ENCODE data around the gene UBE2L3.
"Not testable (repeated sequence)": the region's sequence is repeated elsewhere in the genome, so short reads cannot be mapped to it uniquely, and the experiment has no call there.

UBE2L3 gene

GRCh38 chr22:21642584-21643448 is 75.3 kb downstream of the UBE2L3 start:
- H3K36me3 ChIP-seq (ENCODE audit: control insufficient read depth, insufficient read depth, low read length), result peaks cover 10% of the 10 kb centered on the region; the same call in 1 of the 2 replicates
- H3K4me1 ChIP-seq (ENCODE audit: control insufficient read depth, insufficient read depth, low read length), result peaks cover 6% of the 10 kb centered on the region
- H3K9ac ChIP-seq (ENCODE audit: low read depth, low read length), result peak overlapping the region; percentile 52; the same call in 1 of the 2 replicates
- H3K9me3 ChIP-seq (ENCODE audit: control insufficient read depth, insufficient read depth, low read length), result no peaks in the 10 kb centered on the region
- peaks cover 9% of the 10 kb centered on the region; the same call in 1 of the 2 replicates for H3K27me3 ChIP-seq (ENCODE audit: control insufficient read depth, insufficient read depth, low read length)
- peak overlapping the region; percentile 78 for H3K4me3 ChIP-seq (ENCODE audit: low read depth, low read length)
- no peak overlapping the region for H3K27ac ChIP-seq (ENCODE audit: low read depth, low read length)

- no peak overlapping the region for H3K9ac ChIP-seq (ENCODE audit: low read depth, low read length)
- peak overlapping the region; percentile 78; the same call in 1 of the 2 replicates for H3K4me3 ChIP-seq (ENCODE audit: low read depth, low read length)
- H3K4me1 ChIP-seq (ENCODE audit: control insufficient read depth, insufficient read depth, low read length), result peaks cover 6% of the 10 kb centered on the region
- H3K27ac ChIP-seq (ENCODE audit: low read depth, low read length), result no peak overlapping the region
- peaks cover 9% of the 10 kb centered on the region; the same call in 1 of the 2 replicates for H3K27me3 ChIP-seq (ENCODE audit: control insufficient read depth, insufficient read depth, low read length)
- peaks cover 10% of the 10 kb centered on the region; the same call in 1 of the 2 replicates for H3K36me3 ChIP-seq (ENCODE audit: control insufficient read depth, insufficient read depth, low read length)
- H3K9me3 ChIP-seq (ENCODE audit: control insufficient read depth, insufficient read depth, low read length), result no peaks in the 10 kb centered on the region
These were observed 76.2 kb downstream of the UBE2L3 start for GRCh38 chr22:21643533-21644357.

- not testable (repeated sequence) for H3K9me3 ChIP-seq (ENCODE audit: control insufficient read depth, insufficient read depth, low read length); H3K9ac ChIP-seq (ENCODE audit: low read depth, low read length); H3K27me3 ChIP-seq (ENCODE audit: control insufficient read depth, insufficient read depth, low read length); H3K4me1 ChIP-seq (ENCODE audit: control insufficient read depth, insufficient read depth, low read length); H3K27ac ChIP-seq (ENCODE audit: low read depth, low read length); H3K4me3 ChIP-seq (ENCODE audit: low read depth, low read length)
- peaks cover 14% of the 10 kb centered on the region; the same call in 1 of the 2 replicates for H3K36me3 ChIP-seq (ENCODE audit: control insufficient read depth, insufficient read depth, low read length)
These were observed 78.0 kb downstream of the UBE2L3 start for GRCh38 chr22:21645513-21645912.

- Histone ChIP-seq H3K27ac (ENCODE audit: low read depth, low read length) (no peak overlapping the region), H3K4me1 (ENCODE audit: control insufficient read depth, insufficient read depth, low read length) (peaks cover 11% of the 10 kb centered on the region), H3K36me3 (ENCODE audit: control insufficient read depth, insufficient read depth, low read length) (peaks cover 14% of the 10 kb centered on the region; the same call in 1 of the 2 replicates), H3K4me3 (ENCODE audit: low read depth, low read length) (no peak overlapping the region), H3K9me3 (ENCODE audit: control insufficient read depth, insufficient read depth, low read length) (no peaks in the 10 kb centered on the region), H3K27me3 (ENCODE audit: control insufficient read depth, insufficient read depth, low read length) (no peaks in the 10 kb centered on the region), H3K9ac (ENCODE audit: low read depth, low read length) (no peak overlapping the region)
These were observed 79.4 kb downstream of the UBE2L3 start for GRCh38 chr22:21646608-21647590.

GRCh38 chr22:21650280-21650679 is 82.8 kb downstream of the UBE2L3 start:
- H3K4me1 ChIP-seq (ENCODE audit: control insufficient read depth, insufficient read depth, low read length), result peaks cover 11% of the 10 kb centered on the region
- no peaks in the 10 kb centered on the region for H3K27me3 ChIP-seq (ENCODE audit: control insufficient read depth, insufficient read depth, low read length)
- H3K36me3 ChIP-seq (ENCODE audit: control insufficient read depth, insufficient read depth, low read length), result peaks cover 22% of the 10 kb centered on the region
- no peaks in the 10 kb centered on the region for H3K9me3 ChIP-seq (ENCODE audit: control insufficient read depth, insufficient read depth, low read length)
- no peak overlapping the region for H3K4me3 ChIP-seq (ENCODE audit: low read depth, low read length)
- no peak overlapping the region for H3K27ac ChIP-seq (ENCODE audit: low read depth, low read length)
- H3K9ac ChIP-seq (ENCODE audit: low read depth, low read length), result no peak overlapping the region

- H3K27me3 ChIP-seq (ENCODE audit: control insufficient read depth, insufficient read depth, low read length), result no peaks in the 10 kb centered on the region
- peaks cover 22% of the 10 kb centered on the region for H3K36me3 ChIP-seq (ENCODE audit: control insufficient read depth, insufficient read depth, low read length)
- peaks cover 11% of the 10 kb centered on the region for H3K4me1 ChIP-seq (ENCODE audit: control insufficient read depth, insufficient read depth, low read length)
- H3K27ac ChIP-seq (ENCODE audit: low read depth, low read length), result peak overlapping the region; percentile 94
- peak overlapping the region; percentile 78 for H3K4me3 ChIP-seq (ENCODE audit: low read depth, low read length)
- no peaks in the 10 kb centered on the region for H3K9me3 ChIP-seq (ENCODE audit: control insufficient read depth, insufficient read depth, low read length)
- peak overlapping the region; percentile 71 for H3K9ac ChIP-seq (ENCODE audit: low read depth, low read length)
These were observed 83.5 kb downstream of the UBE2L3 start for GRCh38 chr22:21650823-21651520.

GRCh38 chr22:21651521-21652009 is 84.1 kb downstream of the UBE2L3 start:
- H3K9ac ChIP-seq (ENCODE audit: low read depth, low read length), result peak overlapping the region; percentile 71
- no peaks in the 10 kb centered on the region for H3K27me3 ChIP-seq (ENCODE audit: control insufficient read depth, insufficient read depth, low read length)
- peaks cover 11% of the 10 kb centered on the region for H3K4me1 ChIP-seq (ENCODE audit: control insufficient read depth, insufficient read depth, low read length)
- peak overlapping the region; percentile 78 for H3K4me3 ChIP-seq (ENCODE audit: low read depth, low read length)
- no peaks in the 10 kb centered on the region for H3K9me3 ChIP-seq (ENCODE audit: control insufficient read depth, insufficient read depth, low read length)
- peak overlapping the region; percentile 94 for H3K27ac ChIP-seq (ENCODE audit: low read depth, low read length)
- H3K36me3 ChIP-seq (ENCODE audit: control insufficient read depth, insufficient read depth, low read length), result peaks cover 22% of the 10 kb centered on the region

- Histone ChIP-seq H3K9me3 (ENCODE audit: control insufficient read depth, insufficient read depth, low read length) (no peaks in the 10 kb centered on the region), H3K4me3 (ENCODE audit: low read depth, low read length) (peak overlapping the region; percentile 78), H3K4me1 (ENCODE audit: control insufficient read depth, insufficient read depth, low read length) (peaks cover 11% of the 10 kb centered on the region), H3K9ac (ENCODE audit: low read depth, low read length) (peak overlapping the region; percentile 56), H3K27me3 (ENCODE audit: control insufficient read depth, insufficient read depth, low read length) (no peaks in the 10 kb centered on the region), H3K36me3 (ENCODE audit: control insufficient read depth, insufficient read depth, low read length) (peaks cover 22% of the 10 kb centered on the region), H3K27ac (ENCODE audit: low read depth, low read length) (peak overlapping the region; percentile 94)
These were observed 84.6 kb downstream of the UBE2L3 start for GRCh38 chr22:21652010-21652546.

- H3K9ac ChIP-seq (ENCODE audit: low read depth, low read length), result peak overlapping the region; percentile 56
- H3K4me1 ChIP-seq (ENCODE audit: control insufficient read depth, insufficient read depth, low read length), result peaks cover 11% of the 10 kb centered on the region
- no peaks in the 10 kb centered on the region for H3K27me3 ChIP-seq (ENCODE audit: control insufficient read depth, insufficient read depth, low read length)
- H3K4me3 ChIP-seq (ENCODE audit: low read depth, low read length), result peak overlapping the region; percentile 78
- peak overlapping the region; percentile 94 for H3K27ac ChIP-seq (ENCODE audit: low read depth, low read length)
- peaks cover 22% of the 10 kb centered on the region for H3K36me3 ChIP-seq (ENCODE audit: control insufficient read depth, insufficient read depth, low read length)
- no peaks in the 10 kb centered on the region for H3K9me3 ChIP-seq (ENCODE audit: control insufficient read depth, insufficient read depth, low read length)
These were observed 85.3 kb downstream of the UBE2L3 start for GRCh38 chr22:21652547-21653545.
